ENCODE measurements around the gene LCORL.
"Not testable (repeated sequence)": the region's sequence is repeated elsewhere in the genome, so short reads cannot be mapped to it uniquely, and the experiment has no call there.

The LCORL gene

GRCh38 chr4:18021720-18022571, at the start of gene LCORL:
LCORL (minus strand) TSS chr4:18021755; CDS start chr4:18021751, 4 bp downstream.
- peak; percentile 88 for DNase-seq (ENCODE audit: low spot score)

- DNase-seq (ENCODE audit: low spot score): no peak
Observed at GRCh38 chr4:18069810-18070209, 48.3 kb upstream of the LCORL start.

GRCh38 chr4:18067031-18067430, 45.5 kb upstream of the LCORL start:
- DNase-seq (ENCODE audit: low spot score): no peak

- no peak for DNase-seq (ENCODE audit: low spot score)
Observed at GRCh38 chr4:18063079-18063478, 41.5 kb upstream of the LCORL start.

GRCh38 chr4:18057821-18058533, 36.4 kb upstream of the LCORL start:
- DNase-seq (ENCODE audit: low spot score): no peak

- DNase-seq (ENCODE audit: low spot score): no peak
Observed at GRCh38 chr4:18056030-18056429, 34.5 kb upstream of the LCORL start.

GRCh38 chr4:18052158-18052557, 30.6 kb upstream of the LCORL start:
- no peak for DNase-seq (ENCODE audit: low spot score)

- no peak for DNase-seq (ENCODE audit: low spot score)
Observed at GRCh38 chr4:18051281-18051680, 29.7 kb upstream of the LCORL start.

- DNase-seq (ENCODE audit: low spot score): no peak
Observed at GRCh38 chr4:18050448-18050847, 28.9 kb upstream of the LCORL start.

GRCh38 chr4:18049446-18049845, 27.9 kb upstream of the LCORL start:
- DNase-seq (ENCODE audit: low spot score): no peak

GRCh38 chr4:18042754-18043153, 21.2 kb upstream of the LCORL start:
- DNase-seq (ENCODE audit: low spot score): no peak

- DNase-seq (ENCODE audit: low spot score): no peak
Observed at GRCh38 chr4:18042012-18042411, 20.5 kb upstream of the LCORL start.

- DNase-seq (ENCODE audit: low spot score): no peak
Observed at GRCh38 chr4:18041114-18041513, 19.6 kb upstream of the LCORL start.

GRCh38 chr4:18039113-18039512, 17.6 kb upstream of the LCORL start:
- DNase-seq (ENCODE audit: low spot score): no peak

- not testable (repeated sequence) for DNase-seq (ENCODE audit: low spot score)
Observed at GRCh38 chr4:18036369-18036768, 14.8 kb upstream of the LCORL start.

GRCh38 chr4:18034099-18034498, 12.5 kb upstream of the LCORL start:
- no peak for DNase-seq (ENCODE audit: low spot score)

- no peak for DNase-seq (ENCODE audit: low spot score)
Observed at GRCh38 chr4:18033111-18034085, 11.8 kb upstream of the LCORL start.

GRCh38 chr4:18025288-18025687, 3.7 kb upstream of the LCORL start:
- DNase-seq (ENCODE audit: low spot score): no peak

- no peak for DNase-seq (ENCODE audit: low spot score)
Observed at GRCh38 chr4:18022572-18023050, 1.1 kb upstream of the LCORL start.

GRCh38 chr4:18021470-18021719, 160 bp downstream of the LCORL start:
- DNase-seq (ENCODE audit: low spot score): no peak

GRCh38 chr4:18020671-18021469, 685 bp downstream of the LCORL start:
- peak; percentile 40 for DNase-seq (ENCODE audit: low spot score)
